ENCODE results near the gene TRPM5.

Gene TRPM5

DNA sequence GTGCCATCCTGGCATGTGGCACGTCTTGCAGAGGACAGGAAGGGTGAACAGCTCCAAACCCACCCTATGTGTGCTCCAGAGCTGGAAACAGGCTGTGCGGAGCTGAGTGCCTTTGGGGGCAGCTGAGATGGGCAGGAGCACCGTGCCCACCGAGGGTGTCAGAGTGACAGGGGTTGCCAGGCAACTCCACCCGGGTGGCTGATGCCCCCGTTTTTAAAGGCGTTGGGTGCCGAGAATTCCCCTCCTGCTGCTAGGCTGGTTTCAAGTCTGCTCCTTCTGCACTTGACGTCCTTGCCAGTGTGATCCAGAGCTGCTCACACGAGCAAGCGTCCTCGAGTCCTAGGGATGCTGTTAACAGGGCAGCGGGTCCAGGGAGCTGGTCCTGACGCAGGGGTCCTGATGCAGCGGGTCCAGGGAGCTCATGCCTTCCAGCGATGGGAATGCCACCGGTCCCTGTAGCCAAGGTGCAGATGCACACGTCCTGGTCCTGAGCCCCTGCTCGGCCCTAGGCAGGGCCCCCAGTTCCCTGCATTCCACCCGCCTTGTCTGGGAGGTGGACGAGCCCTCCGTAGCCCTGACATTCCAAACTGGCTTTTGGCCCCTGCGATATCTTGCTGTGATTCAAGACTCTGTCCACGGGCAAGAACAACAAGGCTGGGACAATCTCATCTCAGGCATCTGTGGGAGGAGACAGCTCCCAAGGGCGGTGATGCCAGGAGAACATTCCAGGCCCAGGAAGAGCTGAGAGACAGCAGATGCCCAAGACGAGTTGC lies 5.4 kb upstream of the TRPM5 start:
- no peak overlapping the region for H3K27ac Mint-ChIP-seq
- DNase-seq = no peak

DNA sequence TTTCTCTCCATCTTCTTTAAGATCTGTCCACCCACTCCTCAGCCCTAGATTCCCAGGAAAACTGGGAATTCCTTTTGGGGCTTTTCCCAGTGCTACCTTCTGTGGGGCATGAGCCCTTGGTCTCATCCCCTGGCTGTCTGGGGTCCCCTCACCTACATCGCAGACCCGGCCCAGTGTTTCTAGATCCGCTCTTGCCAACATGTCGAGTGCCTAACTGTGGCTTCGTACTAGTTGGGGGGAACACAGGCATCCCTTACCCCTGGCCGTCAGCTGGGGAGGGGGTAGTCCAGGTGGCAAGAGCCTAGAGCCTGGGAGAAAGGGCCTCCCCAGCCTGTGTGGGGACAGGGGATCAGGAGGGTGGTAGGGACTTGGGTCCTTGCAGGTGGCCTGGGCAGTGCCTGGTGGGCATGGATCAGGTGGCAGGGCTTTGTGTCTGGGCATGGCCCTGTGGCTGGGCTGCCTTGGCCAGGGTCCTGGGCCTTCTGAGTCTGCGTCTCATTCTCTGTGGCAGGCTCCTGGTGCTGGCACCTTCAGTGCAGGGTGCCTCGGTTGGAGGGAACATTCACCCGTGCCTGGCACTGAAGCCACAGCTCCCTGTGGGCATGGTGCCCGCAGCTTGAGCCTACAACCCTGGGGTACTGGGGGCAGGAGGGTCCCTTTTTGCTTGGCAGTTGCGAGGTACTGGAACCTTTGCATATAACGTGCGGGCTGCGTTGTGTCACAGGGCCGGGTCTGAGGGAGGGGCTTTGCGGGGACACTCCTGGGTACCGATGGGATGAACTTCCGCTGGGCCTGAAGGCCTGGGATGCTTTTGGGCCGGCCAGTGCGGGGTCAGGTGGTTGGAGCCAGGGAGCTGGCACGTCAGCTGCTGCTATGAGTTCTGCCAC lies 4.6 kb upstream of the TRPM5 start:
- ATAC-seq (no peak), DNase-seq (no peak)
- no peak overlapping the region for H3K4me3 Mint-ChIP-seq
- peaks cover 36% of the 10 kb centered on the region for H3K4me1 Mint-ChIP-seq
- H3K27ac Mint-ChIP-seq = no peak overlapping the region
- H3K27me3 Mint-ChIP-seq = no peaks in the 10 kb centered on the region
- H3K9me3 Mint-ChIP-seq = no peaks in the 10 kb centered on the region

More for the DNA sequence above, 5.4 kb upstream of the TRPM5 start:
- Mint-ChIP-seq H3K4me1 (peaks cover 36% of the 10 kb centered on the region), H3K9me3 (no peaks in the 10 kb centered on the region), H3K27me3 (no peaks in the 10 kb centered on the region), H3K4me3 (no peak overlapping the region)
- ATAC-seq = no peak

DNA sequence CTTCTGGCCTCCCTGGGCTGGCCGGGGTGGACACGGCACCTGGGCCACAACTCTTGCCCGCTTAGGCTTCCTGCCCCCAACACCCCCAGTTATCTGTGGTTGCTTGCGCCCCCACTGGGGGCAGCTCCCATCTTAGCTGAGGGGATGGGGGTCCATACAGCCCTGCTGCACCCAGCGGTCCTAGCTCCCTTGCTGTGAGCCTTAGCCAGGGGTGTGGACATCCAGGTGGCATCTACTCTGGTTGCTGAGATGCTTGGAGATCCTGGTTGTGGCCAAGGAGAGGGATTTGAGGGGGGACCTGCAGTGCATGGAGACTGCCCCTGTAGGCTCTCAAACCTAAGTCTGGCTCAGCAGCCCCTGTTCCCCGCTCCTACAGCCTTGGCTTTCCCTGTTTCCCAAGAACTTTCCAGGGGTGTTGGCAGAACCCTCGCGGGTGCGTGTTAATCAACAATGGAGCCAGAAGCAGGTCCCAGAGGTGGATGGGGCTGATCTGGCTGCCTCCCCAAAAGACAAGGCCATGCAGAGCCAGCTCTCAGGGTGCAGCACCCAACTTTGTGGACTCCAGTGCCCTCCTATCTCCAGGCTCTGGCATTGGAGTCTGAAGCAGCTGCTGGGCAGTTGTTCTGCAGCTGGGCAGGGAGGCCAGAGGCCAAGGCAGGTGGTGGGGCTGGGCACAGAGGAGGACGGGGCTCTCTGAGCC lies 3.8 kb upstream of the TRPM5 start:
- H3K4me3 Mint-ChIP-seq = peak overlapping the region; percentile 90 to 96
- H3K9me3 Mint-ChIP-seq = no peaks in the 10 kb centered on the region
- no peaks in the 10 kb centered on the region for H3K27me3 Mint-ChIP-seq
- ATAC-seq (no peak), DNase-seq (no peak)
- peaks cover 44% of the 10 kb centered on the region for H3K4me1 Mint-ChIP-seq
- H3K27ac Mint-ChIP-seq = peak overlapping the region in 1 of 2 donors; percentile 67

DNA sequence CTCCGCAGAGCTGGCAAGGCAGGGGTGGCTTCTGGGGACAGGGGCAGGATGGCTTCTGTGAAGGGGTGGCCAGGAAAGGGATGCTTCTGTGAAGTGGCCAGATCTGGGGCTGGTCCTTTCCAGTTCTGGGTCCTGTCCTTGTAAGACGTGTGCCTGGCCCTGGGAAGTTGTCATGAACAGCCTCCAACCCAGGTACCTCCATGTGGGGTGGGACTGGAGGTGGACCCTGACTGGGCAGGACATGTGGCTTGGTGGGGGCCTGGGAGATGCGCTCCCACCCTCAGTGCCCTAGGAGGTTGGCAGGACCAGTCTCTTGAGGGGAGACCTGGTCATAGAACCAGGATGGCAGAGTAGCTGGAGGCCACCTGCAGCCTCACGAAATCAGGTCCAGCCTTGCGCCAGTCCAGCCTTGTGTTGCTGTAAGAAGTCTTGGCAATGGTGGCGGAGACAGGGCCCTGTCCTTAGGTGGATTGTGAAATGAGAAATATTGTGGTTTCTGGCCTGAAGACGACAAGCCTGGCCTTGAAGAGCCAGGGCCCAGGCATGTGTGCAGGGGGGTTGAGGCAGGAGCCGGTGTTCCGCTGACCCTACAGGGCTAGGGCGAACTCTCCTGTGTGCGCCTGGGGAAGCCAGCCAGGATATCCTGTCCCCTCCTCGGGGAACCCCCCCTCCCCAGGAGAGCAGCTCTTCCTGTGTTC lies 3.1 kb upstream of the TRPM5 start:
- H3K27ac Mint-ChIP-seq = peak overlapping the region; percentile 19 to 67
- H3K4me3 Mint-ChIP-seq = peak overlapping the region; percentile 90 to 96
- H3K4me1 Mint-ChIP-seq = peaks cover 51% of the 10 kb centered on the region
- DNase-seq = no peak
- no peaks in the 10 kb centered on the region for H3K27me3 Mint-ChIP-seq
- no peaks in the 10 kb centered on the region for H3K9me3 Mint-ChIP-seq
- no peak for ATAC-seq

DNA sequence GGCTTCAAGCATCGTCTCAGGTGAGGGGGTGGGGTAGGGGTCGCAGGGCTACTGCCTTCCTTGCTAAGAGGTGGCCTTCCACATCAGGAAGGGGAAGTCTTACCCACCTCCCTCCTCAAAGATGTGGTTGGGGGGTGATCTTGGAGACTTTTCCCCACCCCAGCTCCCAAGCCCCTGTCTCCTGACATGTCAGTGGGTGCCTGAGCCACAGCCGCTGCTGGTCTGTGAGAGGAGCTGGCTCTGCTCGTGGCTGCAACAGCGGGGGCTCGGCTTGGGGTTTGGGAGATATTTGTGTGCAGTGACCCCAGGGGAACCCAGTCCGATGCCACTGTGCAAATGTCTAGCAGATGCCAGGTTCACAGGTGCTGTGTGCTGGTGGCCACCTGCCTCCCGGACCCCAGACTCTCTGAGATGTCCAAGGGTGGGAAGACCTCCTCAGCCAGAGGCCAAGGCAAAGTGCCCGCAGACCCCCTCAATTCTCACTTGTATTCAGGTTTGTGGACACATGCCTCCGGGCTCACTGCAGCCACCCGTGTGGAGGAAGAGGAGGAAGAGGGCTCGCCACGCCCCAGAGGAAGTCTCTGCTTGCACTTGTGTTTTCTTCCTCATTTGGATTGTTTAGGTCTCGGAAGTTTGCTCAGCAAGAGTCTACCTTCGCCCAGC lies 2.4 kb upstream of the TRPM5 start:
- ATAC-seq (no peak), DNase-seq (no peak)
- H3K27me3 Mint-ChIP-seq = no peaks in the 10 kb centered on the region
- H3K9me3 Mint-ChIP-seq = no peaks in the 10 kb centered on the region
- H3K4me3 Mint-ChIP-seq = peak overlapping the region; percentile 90 to 96
- peak overlapping the region in 1 of 2 donors; percentile 64 for H3K27ac Mint-ChIP-seq
- peaks cover 51% of the 10 kb centered on the region for H3K4me1 Mint-ChIP-seq

DNA sequence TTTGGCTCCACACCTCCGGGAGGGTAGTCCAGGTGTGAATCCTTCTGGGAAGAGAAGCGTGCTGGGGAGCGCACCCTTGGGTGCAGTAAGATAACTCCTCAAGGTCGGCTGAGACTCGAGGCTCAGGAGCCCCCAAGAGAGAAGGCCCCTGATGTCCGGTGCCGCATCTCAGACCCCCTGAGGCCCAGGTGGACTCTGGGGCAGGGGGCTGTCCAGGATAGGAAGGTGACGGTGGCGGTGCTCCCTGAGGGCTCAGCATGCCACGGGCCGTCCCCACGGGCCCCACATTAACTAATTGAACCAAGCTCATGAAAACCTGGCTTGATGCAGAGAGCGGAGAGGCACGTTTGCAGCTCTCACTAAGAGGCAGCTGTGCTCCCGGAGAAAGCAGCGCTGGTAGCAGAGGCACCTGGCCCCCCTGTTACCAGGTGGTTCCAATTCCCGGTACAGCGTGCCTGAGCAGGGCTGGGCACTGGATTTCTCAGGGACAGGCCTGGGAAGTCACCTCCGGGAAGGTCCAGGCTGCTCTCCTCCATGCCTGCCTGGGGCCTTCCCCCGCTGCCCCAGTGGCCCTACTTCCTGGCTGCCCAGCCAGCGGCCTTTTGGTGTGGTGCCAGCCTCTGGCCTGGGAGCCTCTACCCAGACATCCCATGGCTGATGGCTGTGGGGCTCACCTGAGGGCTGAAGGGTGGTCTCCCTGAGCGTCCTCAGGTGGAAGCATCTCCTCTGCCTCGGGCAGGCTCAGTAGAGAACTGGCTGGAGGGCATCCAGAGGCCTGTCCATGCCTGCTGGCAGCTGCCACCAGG lies 1.6 kb upstream of the TRPM5 start:
- Mint-ChIP-seq H3K27ac (peak overlapping the region in 1 of 2 donors; percentile 27), H3K9me3 (no peaks in the 10 kb centered on the region), H3K4me1 (peaks cover 56% of the 10 kb centered on the region), H3K27me3 (no peaks in the 10 kb centered on the region), H3K4me3 (peak overlapping the region; percentile 90 to 96)
- peak; percentile 4 for ATAC-seq
- DNase-seq = no peak

DNA sequence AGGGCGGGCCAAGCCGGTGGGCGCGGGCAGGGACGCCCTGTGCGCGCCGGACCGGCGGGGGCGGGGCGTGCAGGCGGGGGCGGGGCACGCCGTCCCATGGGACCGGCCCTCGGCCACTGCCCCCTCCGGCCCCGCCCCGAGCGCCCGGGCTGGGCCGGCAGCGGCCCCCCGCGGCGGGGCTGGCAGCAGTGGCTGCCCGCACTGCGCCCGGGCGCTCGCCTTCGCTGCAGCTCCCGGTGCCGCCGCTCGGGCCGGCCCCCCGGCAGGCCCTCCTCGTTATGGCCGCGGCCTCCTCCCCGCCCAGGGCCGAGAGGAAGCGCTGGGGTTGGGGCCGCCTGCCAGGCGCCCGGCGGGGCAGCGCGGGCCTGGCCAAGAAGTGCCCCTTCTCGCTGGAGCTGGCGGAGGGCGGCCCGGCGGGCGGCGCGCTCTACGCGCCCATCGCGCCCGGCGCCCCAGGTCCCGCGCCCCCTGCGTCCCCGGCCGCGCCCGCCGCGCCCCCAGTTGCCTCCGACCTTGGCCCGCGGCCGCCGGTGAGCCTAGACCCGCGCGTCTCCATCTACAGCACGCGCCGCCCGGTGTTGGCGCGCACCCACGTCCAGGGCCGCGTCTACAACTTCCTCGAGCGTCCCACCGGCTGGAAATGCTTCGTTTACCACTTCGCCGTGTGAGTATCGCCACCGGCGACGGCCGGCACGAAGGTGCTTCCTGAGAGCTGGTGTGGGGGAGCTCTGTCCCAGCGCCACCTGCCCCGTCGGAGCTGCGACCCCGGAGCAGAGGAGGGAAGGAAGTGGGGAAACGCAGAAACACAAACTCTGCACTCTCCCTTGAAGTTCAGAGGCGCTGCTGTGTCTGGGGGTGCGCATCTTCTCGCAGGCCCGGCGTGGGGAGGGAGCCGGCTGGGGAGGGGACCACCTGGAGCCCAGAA lies 769 bp upstream of the TRPM5 start, which contains the start of gene KCNQ1:
KCNQ1 (plus strand) TSS at position 188 of the 925 bp plus-strand sequence; CDS start at position 279, 91 bp downstream.
- peak within 1 kb of the TSS; percentile 90 to 96 for H3K4me3 Mint-ChIP-seq
- H3K9me3 Mint-ChIP-seq = no peaks in the 10 kb centered on the region
- ATAC-seq (peak; percentile 67), DNase-seq (peak; percentile 45 to 73)
- H3K27me3 Mint-ChIP-seq = no peaks in the 10 kb centered on the region
- peaks cover 56% of the 10 kb centered on the region for H3K4me1 Mint-ChIP-seq
- H3K27ac Mint-ChIP-seq = peak within 1 kb of the TSS in 1 of 2 donors; percentile 69

DNA sequence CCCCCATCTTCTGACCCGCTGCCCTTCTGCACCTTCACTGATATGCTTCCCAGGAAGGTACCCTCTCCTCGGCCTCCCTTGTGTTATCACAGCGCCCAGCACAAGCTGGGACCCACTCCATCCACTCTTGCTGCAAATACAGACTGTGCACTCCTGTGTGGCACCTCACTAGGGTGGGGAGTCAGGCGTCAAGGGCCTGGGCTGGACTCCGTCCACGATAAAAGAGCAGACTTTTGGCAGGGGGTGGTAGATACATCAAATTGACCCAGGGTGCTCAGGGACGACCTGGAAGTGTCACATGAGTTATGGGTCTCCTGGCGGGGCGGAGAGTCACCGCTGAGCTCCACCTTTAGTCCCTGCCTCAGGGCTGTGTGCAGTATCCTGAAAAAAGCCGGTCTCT lies 908 bp downstream of the TRPM5 start:
- DNase-seq = no peak
- H3K27ac Mint-ChIP-seq = no peak overlapping the region
- no peaks in the 10 kb centered on the region for H3K27me3 Mint-ChIP-seq
- no peak for ATAC-seq
- H3K9me3 Mint-ChIP-seq = no peaks in the 10 kb centered on the region
- peaks cover 52% of the 10 kb centered on the region for H3K4me1 Mint-ChIP-seq
- peak overlapping the region; percentile 1 to 17 for H3K4me3 Mint-ChIP-seq

DNA sequence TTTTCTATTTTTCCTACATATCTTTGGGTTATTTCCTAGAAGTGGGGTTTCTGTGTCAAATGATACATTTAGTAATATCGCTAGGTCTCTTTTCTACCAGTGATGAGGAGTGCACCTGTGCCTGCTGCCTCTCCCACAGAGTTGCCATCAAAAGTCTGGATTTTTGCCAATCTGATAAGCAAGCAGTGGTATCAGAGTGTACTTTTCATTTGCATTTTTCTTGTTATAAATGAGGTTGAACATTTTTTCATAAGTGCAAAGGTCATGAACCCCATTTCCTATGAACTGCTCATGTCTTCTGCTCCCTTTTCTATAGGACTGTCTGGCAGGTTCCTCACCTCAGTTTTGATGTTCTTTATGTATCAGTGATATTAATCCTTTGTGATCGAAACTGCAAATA lies 1.7 kb downstream of the TRPM5 start:
- Mint-ChIP-seq H3K27me3 (no peaks in the 10 kb centered on the region), H3K4me1 (peaks cover 45% of the 10 kb centered on the region), H3K27ac (no peak overlapping the region), H3K9me3 (no peaks in the 10 kb centered on the region), H3K4me3 (no peak overlapping the region)
- ATAC-seq (no peak), DNase-seq (no peak)

DNA sequence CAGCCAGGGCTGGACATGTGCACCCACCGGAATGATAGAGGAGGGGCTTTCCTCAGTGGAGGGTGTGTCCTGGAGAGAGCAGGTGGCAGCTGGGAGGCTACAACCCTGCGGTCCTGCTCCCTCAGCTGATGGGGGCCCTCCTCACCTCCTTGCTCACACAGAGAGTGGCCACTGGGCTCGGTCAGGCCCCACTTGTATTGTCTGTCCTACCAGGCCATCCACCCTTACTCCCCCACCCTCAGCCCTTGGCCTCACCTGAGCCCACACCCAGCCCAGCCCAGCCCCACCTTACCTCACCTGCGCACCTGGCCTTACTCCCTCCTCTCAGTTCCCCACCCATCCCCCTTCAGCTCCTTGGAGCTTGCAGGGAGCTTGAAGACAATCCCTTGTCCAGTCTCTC lies 3.1 kb downstream of the TRPM5 start:
- Mint-ChIP-seq H3K4me1 (peaks cover 31% of the 10 kb centered on the region), H3K27ac (no peak overlapping the region), H3K9me3 (no peaks in the 10 kb centered on the region)

DNA sequence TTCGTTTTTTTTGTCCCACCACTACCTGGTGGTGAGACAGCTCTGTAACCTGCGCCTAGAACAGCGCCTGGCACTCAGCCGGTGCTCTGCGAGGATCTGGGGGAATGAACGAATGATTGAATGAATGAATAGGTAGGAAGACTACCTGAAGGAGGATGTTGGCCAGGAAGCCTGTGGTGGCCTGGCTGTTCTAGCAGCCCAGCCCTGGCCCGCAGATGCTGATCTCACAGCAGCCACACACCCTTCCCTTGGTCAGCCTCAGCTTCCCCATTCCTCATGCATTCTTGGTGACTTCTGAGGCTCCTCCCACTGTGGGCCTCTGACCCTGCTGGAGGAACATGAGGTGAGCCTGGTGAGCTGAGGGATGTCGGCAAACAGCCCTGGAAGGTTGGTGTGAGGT lies 3.7 kb downstream of the TRPM5 start:
- Mint-ChIP-seq H3K27ac (no peak overlapping the region), H3K9me3 (no peaks in the 10 kb centered on the region), H3K4me1 (peaks cover 26% of the 10 kb centered on the region), H3K4me3 (no peak overlapping the region), H3K27me3 (no peaks in the 10 kb centered on the region)
- ATAC-seq (no peak), DNase-seq (no peak)

More for the DNA sequence above, 3.1 kb downstream of the TRPM5 start:
- DNase-seq (no peak), ATAC-seq (no peak)
- Mint-ChIP-seq H3K27me3 (no peaks in the 10 kb centered on the region), H3K4me3 (no peak overlapping the region)

DNA sequence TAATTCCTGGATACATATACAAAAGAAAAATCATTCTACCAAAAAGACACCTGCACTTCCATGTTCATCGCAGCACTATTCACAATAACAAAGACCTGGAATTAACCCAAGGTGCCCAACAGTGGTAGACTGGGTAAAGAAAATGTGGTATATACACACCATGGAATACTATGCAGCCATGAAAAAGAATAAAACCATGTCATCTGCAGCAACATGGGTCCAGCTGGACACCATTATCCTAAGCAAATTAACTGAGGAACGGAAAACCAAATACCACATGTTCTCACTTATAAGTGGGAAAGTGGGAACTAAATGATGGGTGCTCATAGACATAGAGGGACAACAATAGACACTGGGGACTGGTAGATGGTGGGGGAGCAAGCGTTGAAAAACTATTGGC lies 4.5 kb downstream of the TRPM5 start:
- DNase-seq (no peak), ATAC-seq (no peak)
- Mint-ChIP-seq H3K4me3 (no peak overlapping the region), H3K27ac (no peak overlapping the region), H3K9me3 (no peaks in the 10 kb centered on the region), H3K27me3 (no peaks in the 10 kb centered on the region), H3K4me1 (peaks cover 20% of the 10 kb centered on the region)

DNA sequence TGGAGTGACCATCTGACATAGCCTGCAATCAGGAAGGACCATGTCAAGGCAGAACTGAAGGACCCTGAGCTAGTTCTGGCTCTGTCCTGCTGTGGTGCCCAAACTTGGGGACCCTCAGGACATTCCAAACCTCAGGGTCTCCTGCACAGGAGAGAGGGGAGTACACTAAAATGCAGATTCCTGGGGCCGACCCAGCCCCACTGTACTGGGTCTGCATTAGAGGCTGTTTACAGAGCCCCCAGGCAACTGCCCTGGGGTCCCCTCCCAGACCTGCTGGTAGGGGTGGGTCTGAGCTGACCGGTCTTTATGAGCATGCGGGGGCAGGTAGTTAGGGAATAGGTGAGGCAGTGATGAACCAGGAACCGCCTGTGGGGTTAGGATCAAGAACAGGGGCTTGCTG lies 6.8 kb downstream of the TRPM5 start:
- H3K27ac Mint-ChIP-seq = peak overlapping the region in 1 of 2 donors; percentile 67
- ATAC-seq (no peak), DNase-seq (no peak)
- no peaks in the 10 kb centered on the region for H3K27me3 Mint-ChIP-seq
- H3K9me3 Mint-ChIP-seq = no peaks in the 10 kb centered on the region
- H3K4me1 Mint-ChIP-seq = peaks cover 6% of the 10 kb centered on the region
- H3K4me3 Mint-ChIP-seq = no peak overlapping the region
